Activated naive CD4-positive, alpha-beta T cell treated with anti-CD3 and anti-CD28 coated beads, Interleukin-2, amount 50 U/mL, for 24 hours (primary cell): ENCODE measurements around the gene KMT2D.
"Not testable (repeated sequence)": the region's sequence is repeated elsewhere in the genome, so short reads cannot be mapped to it uniquely, and the experiment has no call there.

Experiments
- H3K27ac Mint-ChIP-seq: one replicate; pipeline ENCODE4 v1.8.0; 2021; ENCODE audit warnings: mild to moderate bottlenecking, mixed read lengths
- H3K27me3 Mint-ChIP-seq: one replicate; pipeline ENCODE4 v1.8.0; 2021; ENCODE audit warnings: mixed read lengths
- H3K36me3 Mint-ChIP-seq: one replicate; pipeline ENCODE4 v1.8.0; 2021; ENCODE audit warnings: mixed read lengths
- H3K4me1 Mint-ChIP-seq: one replicate; pipeline ENCODE4 v1.8.0; 2021; ENCODE audit warnings: mixed read lengths
- H3K4me3 Mint-ChIP-seq: one replicate; pipeline ENCODE4 v1.8.0; 2021; ENCODE audit warnings: mild to moderate bottlenecking, mixed read lengths
- H3K9me3 Mint-ChIP-seq: one replicate; pipeline ENCODE4 v1.8.0; 2021; ENCODE audit warnings: mixed read lengths

KMT2D gene

GRCh38 chr12:49091836-49092085 is 31.2 kb upstream of the KMT2D start:
- peaks cover 3% of the 10 kb centered on the region for H3K36me3 Mint-ChIP-seq
- H3K9me3 Mint-ChIP-seq, result no peaks in the 10 kb centered on the region
- peaks cover 49% of the 10 kb centered on the region for H3K4me1 Mint-ChIP-seq
- H3K27ac Mint-ChIP-seq, result no peak overlapping the region
- no peak overlapping the region for H3K4me3 Mint-ChIP-seq
- peaks cover 38% of the 10 kb centered on the region for H3K27me3 Mint-ChIP-seq

- Mint-ChIP-seq H3K9me3 (no peaks in the 10 kb centered on the region), H3K27ac (no peak overlapping the region), H3K36me3 (no peaks in the 10 kb centered on the region), H3K4me1 (peaks cover 49% of the 10 kb centered on the region), H3K4me3 (peak overlapping the region; percentile 72), H3K27me3 (peaks cover 38% of the 10 kb centered on the region)
These were observed 30.7 kb upstream of the KMT2D start for GRCh38 chr12:49091056-49091835.

DNA sequence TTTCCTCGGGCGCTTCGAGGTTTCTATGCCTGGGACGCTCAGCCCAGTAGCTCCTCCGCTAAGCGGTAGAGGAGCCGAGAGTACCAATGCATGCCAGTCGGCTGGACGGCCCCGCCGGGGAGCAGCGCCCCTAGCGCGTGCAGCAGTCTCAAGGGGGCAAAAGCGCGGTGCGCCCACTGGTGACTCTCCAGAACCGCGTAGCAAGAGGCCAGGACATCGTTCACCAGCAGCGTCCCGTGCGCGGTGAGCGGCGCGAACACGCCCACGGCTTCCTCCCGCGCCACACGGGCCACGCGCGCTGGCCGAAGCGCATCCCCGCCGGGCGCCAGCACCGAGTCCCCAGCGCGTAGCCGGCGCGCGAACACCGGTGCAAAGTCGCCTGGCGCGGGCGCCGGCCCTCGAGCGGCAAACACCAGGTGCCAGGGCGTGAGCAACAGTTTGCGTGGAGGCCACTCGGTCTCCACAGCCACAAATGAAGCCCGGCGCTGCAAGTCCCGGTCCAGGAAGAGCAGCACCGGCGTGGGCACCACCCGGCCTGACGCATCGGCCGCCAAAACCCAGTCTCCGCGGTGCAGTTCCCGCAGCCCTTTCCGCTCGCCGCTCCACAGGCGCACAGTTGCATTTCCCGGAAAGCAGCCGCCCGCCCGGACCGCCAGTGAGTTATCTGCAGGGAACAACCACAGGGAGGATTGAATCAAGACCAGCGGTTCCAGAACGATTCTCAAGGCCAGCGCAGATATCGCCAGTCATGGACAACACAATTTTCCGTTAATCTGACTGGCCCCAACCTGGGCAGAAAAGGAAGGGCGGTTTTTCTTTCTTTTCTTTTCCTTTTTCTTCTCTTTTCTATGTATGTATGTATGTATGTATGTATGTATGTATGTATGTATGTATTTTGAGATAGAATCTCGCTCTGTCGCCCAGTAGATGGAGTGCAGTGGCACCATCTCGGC is 29.5 kb upstream of the KMT2D start:
- H3K27me3 Mint-ChIP-seq, result peaks cover 38% of the 10 kb centered on the region
- H3K36me3 Mint-ChIP-seq, result no peaks in the 10 kb centered on the region
- H3K27ac Mint-ChIP-seq, result no peak overlapping the region
- peak overlapping the region; percentile 80 for H3K4me3 Mint-ChIP-seq
- H3K9me3 Mint-ChIP-seq, result no peaks in the 10 kb centered on the region
- H3K4me1 Mint-ChIP-seq, result peaks cover 44% of the 10 kb centered on the region

DNA sequence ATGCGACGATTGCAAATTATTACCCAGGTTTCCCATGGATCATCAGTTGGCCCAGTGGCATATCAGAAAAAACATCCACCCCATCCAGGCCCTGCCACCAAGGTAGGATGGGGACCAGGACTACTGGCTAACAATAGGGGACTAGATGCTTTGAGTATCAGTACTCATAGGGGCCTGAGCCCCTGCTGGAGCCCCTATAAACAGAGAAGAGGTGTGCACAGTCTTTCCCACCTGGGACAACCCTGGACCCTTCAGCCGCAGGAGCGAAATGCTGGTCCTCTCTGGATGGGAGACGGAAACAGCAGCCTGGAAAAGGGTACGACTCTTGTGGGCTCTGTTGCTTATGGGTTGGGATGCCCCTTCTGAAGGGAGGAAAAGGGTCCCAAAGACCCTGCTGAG is 28.3 kb upstream of the KMT2D start:
- Mint-ChIP-seq H3K36me3 (no peaks in the 10 kb centered on the region), H3K27me3 (peaks cover 34% of the 10 kb centered on the region), H3K4me3 (peak overlapping the region; percentile 26), H3K4me1 (peaks cover 39% of the 10 kb centered on the region), H3K27ac (no peak overlapping the region), H3K9me3 (no peaks in the 10 kb centered on the region)

GRCh38 chr12:49088150-49088931 is 27.7 kb upstream of the KMT2D start:
- Mint-ChIP-seq H3K36me3 (no peaks in the 10 kb centered on the region), H3K27me3 (peaks cover 29% of the 10 kb centered on the region), H3K4me1 (peaks cover 34% of the 10 kb centered on the region), H3K27ac (no peak overlapping the region), H3K9me3 (no peaks in the 10 kb centered on the region), H3K4me3 (peak overlapping the region; percentile 23)

GRCh38 chr12:49086116-49086515 is 25.5 kb upstream of the KMT2D start:
- H3K27me3 Mint-ChIP-seq, result peaks cover 17% of the 10 kb centered on the region
- H3K4me3 Mint-ChIP-seq, result no peak overlapping the region
- no peak overlapping the region for H3K27ac Mint-ChIP-seq
- H3K36me3 Mint-ChIP-seq, result no peaks in the 10 kb centered on the region
- no peaks in the 10 kb centered on the region for H3K9me3 Mint-ChIP-seq
- H3K4me1 Mint-ChIP-seq, result peaks cover 21% of the 10 kb centered on the region

GRCh38 chr12:49084438-49084837 is 23.8 kb upstream of the KMT2D start:
- Mint-ChIP-seq H3K27me3 (peaks cover 9% of the 10 kb centered on the region), H3K36me3 (no peaks in the 10 kb centered on the region), H3K4me3 (no peak overlapping the region), H3K4me1 (peaks cover 9% of the 10 kb centered on the region), H3K27ac (no peak overlapping the region), H3K9me3 (no peaks in the 10 kb centered on the region)

DNA sequence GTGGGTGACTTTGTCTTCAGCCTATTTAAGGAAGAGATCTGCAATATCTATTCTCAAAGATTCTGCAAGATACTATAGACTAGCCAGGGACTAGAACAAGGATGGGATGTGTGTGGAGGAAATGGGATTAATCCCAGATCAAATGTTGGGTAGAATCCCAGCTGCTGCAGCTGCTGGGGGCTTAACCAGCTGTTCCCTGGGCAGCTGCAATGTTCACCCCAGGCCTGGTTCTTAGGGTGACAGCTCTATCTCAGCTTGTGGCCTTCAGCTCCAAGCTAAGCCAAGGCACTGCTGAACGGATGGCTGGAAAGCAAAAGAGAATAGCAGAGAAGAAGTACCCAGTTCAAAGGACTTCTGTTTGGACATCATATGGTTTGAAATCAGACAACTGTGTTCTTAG is 19.2 kb upstream of the KMT2D start:
- Mint-ChIP-seq H3K9me3 (no peaks in the 10 kb centered on the region), H3K4me3 (no peak overlapping the region), H3K4me1 (no peaks in the 10 kb centered on the region), H3K27ac (no peak overlapping the region), H3K36me3 (no peaks in the 10 kb centered on the region), H3K27me3 (no peaks in the 10 kb centered on the region)

- no peaks in the 10 kb centered on the region for H3K27me3 Mint-ChIP-seq
- H3K9me3 Mint-ChIP-seq, result no peaks in the 10 kb centered on the region
- no peak overlapping the region for H3K27ac Mint-ChIP-seq
- peaks cover 18% of the 10 kb centered on the region for H3K4me1 Mint-ChIP-seq
- no peaks in the 10 kb centered on the region for H3K36me3 Mint-ChIP-seq
- no peak overlapping the region for H3K4me3 Mint-ChIP-seq
These were observed 10.4 kb upstream of the KMT2D start for GRCh38 chr12:49070971-49071370.

DNA sequence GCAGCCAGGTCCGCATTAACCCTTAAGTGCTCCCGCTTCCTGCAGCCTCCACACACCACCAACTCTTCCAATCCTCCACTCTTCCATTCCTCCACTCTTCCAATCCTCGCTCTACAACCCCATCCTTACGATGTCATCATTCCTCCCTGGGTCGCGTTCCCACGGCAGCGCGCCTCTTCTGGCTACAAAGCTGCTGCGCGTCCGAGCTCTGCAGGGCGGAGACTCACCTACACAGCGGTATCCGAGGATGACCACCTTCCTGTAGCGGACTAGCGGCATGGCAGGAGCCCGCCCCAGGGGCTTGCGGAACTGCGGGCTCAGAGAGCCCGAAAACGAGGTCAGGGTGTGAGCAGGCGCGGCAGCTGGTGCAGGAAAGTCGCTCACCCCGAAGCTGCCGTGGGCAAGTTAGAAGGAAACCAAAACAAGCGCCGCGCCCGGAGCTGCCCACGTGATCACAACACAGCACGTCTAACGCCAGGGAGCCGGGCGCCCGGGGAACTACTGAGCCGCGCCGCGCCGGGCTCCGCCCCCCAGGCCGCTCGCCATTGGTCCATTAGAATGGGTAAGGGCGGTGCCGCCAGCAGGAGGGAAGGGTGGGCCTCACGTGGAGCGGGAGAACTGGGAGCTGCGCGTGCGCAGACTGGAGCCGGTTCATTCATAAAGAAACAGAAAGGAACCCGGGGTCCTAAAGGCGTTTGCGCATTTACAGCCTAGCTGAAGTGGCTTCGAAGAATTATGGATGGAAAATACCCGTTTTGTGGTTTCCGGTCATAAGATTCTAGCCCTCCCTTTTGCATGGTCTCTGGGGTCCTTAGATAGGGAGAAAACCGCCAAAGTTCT is 9.1 kb upstream of the KMT2D start, which contains the start of gene RHEBL1:
RHEBL1 (minus strand) TSS at position 473 of the 840 bp plus-strand sequence; CDS start at position 279, 194 bp downstream.
- Mint-ChIP-seq H3K4me1 (peaks cover 18% of the 10 kb centered on the region), H3K27ac (peak within 1 kb of the TSS; percentile 48), H3K9me3 (no peaks in the 10 kb centered on the region), H3K4me3 (peak within 1 kb of the TSS; percentile 98), H3K27me3 (no peaks in the 10 kb centered on the region), H3K36me3 (no peaks in the 10 kb centered on the region)

DNA sequence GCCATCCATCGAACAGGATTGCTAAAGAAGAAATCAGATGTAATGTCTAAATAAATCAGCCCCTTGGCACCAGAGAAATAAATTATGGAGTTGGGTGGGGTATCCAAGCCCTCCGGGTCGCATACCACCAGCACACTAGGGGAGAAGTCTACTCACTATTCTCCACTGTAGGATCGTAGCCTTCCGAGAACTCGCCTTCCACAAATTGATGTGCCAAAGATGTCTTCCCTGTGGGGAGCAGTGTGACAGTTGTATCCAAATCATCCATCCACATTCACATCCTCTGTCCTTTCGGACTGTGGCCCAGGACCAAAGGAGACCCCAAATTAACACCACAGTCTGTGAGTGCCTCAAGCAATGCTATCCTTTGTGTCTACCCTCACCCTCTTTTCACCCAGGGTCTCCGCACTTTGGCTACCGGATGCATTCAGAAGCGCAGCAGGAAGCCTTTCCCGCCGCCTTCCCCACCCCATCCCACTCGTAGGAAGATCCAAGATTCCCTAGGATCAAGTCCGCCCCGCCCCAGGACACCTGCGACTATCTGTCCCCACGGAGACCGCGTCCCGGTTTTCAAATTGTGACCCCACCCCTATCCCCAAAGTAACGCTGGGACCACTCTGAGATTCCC is 8.4 kb upstream of the KMT2D start:
- peaks cover 20% of the 10 kb centered on the region for H3K4me1 Mint-ChIP-seq
- H3K27me3 Mint-ChIP-seq, result no peaks in the 10 kb centered on the region
- no peaks in the 10 kb centered on the region for H3K36me3 Mint-ChIP-seq
- no peak overlapping the region for H3K27ac Mint-ChIP-seq
- H3K9me3 Mint-ChIP-seq, result no peaks in the 10 kb centered on the region
- H3K4me3 Mint-ChIP-seq, result peak overlapping the region; percentile 98

- no peaks in the 10 kb centered on the region for H3K9me3 Mint-ChIP-seq
- no peak overlapping the region for H3K4me3 Mint-ChIP-seq
- peaks cover 30% of the 10 kb centered on the region for H3K4me1 Mint-ChIP-seq
- no peaks in the 10 kb centered on the region for H3K27me3 Mint-ChIP-seq
- no peak overlapping the region for H3K27ac Mint-ChIP-seq
- no peaks in the 10 kb centered on the region for H3K36me3 Mint-ChIP-seq
These were observed 5.5 kb upstream of the KMT2D start for GRCh38 chr12:49066120-49066519.

GRCh38 chr12:49064767-49065152 is 4.2 kb upstream of the KMT2D start:
- Mint-ChIP-seq H3K4me1 (peaks cover 25% of the 10 kb centered on the region), H3K9me3 (no peaks in the 10 kb centered on the region), H3K4me3 (no peak overlapping the region), H3K27ac (no peak overlapping the region), H3K36me3 (no peaks in the 10 kb centered on the region), H3K27me3 (no peaks in the 10 kb centered on the region)

DNA sequence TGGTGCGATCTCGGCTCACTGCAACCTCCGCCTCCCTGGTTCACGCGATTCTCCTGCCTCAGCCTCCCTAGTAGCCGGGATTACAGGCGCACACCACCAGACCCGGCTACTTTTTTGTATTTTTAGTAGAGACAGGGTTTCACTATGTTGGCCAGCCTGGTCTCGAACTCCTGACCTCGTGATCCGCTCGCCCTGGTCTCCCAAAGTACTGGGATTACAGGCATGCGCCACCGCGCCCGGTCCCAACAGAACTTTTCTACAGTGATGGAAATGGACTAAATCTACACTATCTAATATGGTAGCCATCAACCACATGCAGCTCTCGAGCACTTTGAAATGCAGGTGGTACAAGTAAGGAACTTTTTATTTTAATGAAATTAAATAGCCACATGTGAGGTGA is 1.3 kb upstream of the KMT2D start:
- not testable (repeated sequence) for H3K36me3 Mint-ChIP-seq, H3K9me3 Mint-ChIP-seq, H3K27me3 Mint-ChIP-seq, H3K27ac Mint-ChIP-seq
- peaks cover 36% of the 10 kb centered on the region for H3K4me1 Mint-ChIP-seq
- peak overlapping the region; percentile 97 for H3K4me3 Mint-ChIP-seq
